ENCODE data around the gene CDK15. TPM values are rescaled to one million over a fixed set of nuclear protein-coding genes. Genes with fewer than 3 reads are reported as not detected.

The CDK15 gene
- total RNA-seq, 1 experiment from 2014 or later: not detected

DNA sequence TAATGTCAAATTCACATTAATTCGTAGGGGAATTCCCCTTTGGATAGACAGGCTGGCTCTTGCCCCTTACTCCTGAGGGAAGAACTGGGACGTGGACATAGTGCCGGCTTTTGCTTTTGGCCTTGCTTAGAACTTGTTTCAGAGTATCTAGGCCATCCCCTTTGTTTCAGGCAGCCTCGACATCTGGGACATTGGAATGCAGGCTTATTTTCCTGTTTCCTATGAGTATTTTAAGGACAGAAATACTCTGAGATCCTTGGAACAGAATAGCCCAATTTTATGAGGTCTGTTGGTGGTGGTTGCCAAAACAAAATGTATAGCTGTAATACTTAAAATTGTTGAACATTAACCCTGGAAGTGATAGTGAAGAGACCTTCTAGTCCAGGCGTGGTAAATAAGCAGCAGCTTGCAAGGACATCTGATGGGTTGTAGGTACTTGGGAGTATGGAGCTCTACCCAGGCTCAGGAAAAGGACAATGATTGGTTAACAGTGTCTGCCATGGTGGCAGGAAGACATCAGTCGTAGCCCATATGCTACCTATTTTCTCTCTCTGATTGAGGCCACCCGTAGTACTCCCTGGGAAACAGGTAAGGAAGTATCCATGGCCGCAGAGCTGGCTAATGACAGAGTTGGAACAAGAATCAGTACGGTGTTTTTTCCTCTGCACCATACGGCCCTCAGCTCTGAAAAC, 112.4 kb downstream of the CDK15 start (continued):
- TF ChIP-seq, protein P1, sequence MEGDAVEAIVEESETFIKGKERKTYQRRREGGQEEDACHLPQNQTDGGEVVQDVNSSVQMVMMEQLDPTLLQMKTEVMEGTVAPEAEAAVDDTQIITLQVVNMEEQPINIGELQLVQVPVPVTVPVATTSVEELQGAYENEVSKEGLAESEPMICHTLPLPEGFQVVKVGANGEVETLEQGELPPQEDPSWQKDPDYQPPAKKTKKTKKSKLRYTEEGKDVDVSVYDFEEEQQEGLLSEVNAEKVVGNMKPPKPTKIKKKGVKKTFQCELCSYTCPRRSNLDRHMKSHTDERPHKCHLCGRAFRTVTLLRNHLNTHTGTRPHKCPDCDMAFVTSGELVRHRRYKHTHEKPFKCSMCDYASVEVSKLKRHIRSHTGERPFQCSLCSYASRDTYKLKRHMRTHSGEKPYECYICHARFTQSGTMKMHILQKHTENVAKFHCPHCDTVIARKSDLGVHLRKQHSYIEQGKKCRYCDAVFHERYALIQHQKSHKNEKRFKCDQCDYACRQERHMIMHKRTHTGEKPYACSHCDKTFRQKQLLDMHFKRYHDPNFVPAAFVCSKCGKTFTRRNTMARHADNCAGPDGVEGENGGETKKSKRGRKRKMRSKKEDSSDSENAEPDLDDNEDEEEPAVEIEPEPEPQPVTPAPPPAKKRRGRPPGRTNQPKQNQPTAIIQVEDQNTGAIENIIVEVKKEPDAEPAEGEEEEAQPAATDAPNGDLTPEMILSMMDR (IDR thresholded peaks at IDR 0.05 in 2 of 3, conservative IDR thresholded peaks at IDR 0.05 in 1 of 3; ENCODE audit: borderline replicate concordance in 1 of 3, insufficient read depth in 1 of 3, low read depth in 2 of 3, low read length in 2 of 3): no peak
- TF ChIP-seq, protein P2, sequence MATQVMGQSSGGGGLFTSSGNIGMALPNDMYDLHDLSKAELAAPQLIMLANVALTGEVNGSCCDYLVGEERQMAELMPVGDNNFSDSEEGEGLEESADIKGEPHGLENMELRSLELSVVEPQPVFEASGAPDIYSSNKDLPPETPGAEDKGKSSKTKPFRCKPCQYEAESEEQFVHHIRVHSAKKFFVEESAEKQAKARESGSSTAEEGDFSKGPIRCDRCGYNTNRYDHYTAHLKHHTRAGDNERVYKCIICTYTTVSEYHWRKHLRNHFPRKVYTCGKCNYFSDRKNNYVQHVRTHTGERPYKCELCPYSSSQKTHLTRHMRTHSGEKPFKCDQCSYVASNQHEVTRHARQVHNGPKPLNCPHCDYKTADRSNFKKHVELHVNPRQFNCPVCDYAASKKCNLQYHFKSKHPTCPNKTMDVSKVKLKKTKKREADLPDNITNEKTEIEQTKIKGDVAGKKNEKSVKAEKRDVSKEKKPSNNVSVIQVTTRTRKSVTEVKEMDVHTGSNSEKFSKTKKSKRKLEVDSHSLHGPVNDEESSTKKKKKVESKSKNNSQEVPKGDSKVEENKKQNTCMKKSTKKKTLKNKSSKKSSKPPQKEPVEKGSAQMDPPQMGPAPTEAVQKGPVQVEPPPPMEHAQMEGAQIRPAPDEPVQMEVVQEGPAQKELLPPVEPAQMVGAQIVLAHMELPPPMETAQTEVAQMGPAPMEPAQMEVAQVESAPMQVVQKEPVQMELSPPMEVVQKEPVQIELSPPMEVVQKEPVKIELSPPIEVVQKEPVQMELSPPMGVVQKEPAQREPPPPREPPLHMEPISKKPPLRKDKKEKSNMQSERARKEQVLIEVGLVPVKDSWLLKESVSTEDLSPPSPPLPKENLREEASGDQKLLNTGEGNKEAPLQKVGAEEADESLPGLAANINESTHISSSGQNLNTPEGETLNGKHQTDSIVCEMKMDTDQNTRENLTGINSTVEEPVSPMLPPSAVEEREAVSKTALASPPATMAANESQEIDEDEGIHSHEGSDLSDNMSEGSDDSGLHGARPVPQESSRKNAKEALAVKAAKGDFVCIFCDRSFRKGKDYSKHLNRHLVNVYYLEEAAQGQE (IDR thresholded peaks at IDR 0.05; ENCODE audit: low read depth): no peak
- no peak for TF ChIP-seq JUND (IDR thresholded peaks at IDR 0.05)
- no peak for TF ChIP-seq ELF1 (IDR thresholded peaks at IDR 0.05; ENCODE audit: borderline replicate concordance, low read depth)
- no peak for TF ChIP-seq EZH2phosphoT487 (IDR thresholded peaks at IDR 0.05; ENCODE audit: borderline replicate concordance)
- TF ChIP-seq TCF7L2 (IDR thresholded peaks at IDR 0.05; ENCODE audit: borderline replicate concordance, extremely low read depth, insufficient read depth, insufficient read length): no peak
- TF ChIP-seq YY1 (IDR thresholded peaks at IDR 0.05; ENCODE audit: extremely low read depth, insufficient replicate concordance, low read depth, low read length): no peak
- TF ChIP-seq CBX3 (IDR thresholded peaks at IDR 0.05; ENCODE audit: low read depth): no peak

Measured in HCT116 (cell line).